ENCODE results near the gene CTSD. TPM values are rescaled to one million over a fixed set of nuclear protein-coding genes. Genes with fewer than 3 reads are reported as not detected.

The CTSD gene
- total and polyA plus RNA-seq, 2 of the 4 experiments (the other 2 are of a cell fraction), result 39.8 to 166 TPM

- Histone ChIP-seq H3K9ac (ENCODE audit: low read depth, low read length) (no peak overlapping the region), H3K4me1 (ENCODE audit: control insufficient read depth, insufficient read depth, low read length) (peaks cover 5% of the 10 kb centered on the region), H2AK5ac (ENCODE audit: low read depth, low read length) (no peak overlapping the region), H2BK5ac (ENCODE audit: low read depth, low read length, poor library complexity, severe bottlenecking) (no peak overlapping the region), H4K5ac (ENCODE audit: low read depth, low read length) (no peak overlapping the region), H2AFZ (replicated peaks; ENCODE audit: low read length, poor library complexity) (no peak overlapping the region), H3K9me3 (ENCODE audit: control insufficient read depth, insufficient read depth, low read length) (no peaks in the 10 kb centered on the region), H3K4me3 (ENCODE audit: insufficient read depth, low read depth, low read length) (no peak overlapping the region), H4K20me1 (ENCODE audit: insufficient read depth, low read length) (peaks cover 13% of the 10 kb centered on the region), H3K4ac (ENCODE audit: low read depth, low read length) (no peak overlapping the region), H2BK120ac (ENCODE audit: low read depth, low read length) (no peak overlapping the region), H3K79me1 (ENCODE audit: low read depth in 1 of 2, low read length in 2 of 2) (peaks cover 0 to 13% of the 10 kb centered on the region in 2 experiments; a peak in 2 of 4 replicates), H3K56ac (ENCODE audit: extremely low read depth, insufficient read depth, low read length) (no peak overlapping the region), H3K4me2 (ENCODE audit: low read depth, low read length) (no peak overlapping the region), H2BK15ac (ENCODE audit: low read depth, low read length) (no peak overlapping the region), H3K9me1 (ENCODE audit: insufficient read depth, low read length) (no peaks in the 10 kb centered on the region), H2BK20ac (ENCODE audit: low read depth, low read length) (no peak overlapping the region), H3K27me3 (ENCODE audit: control insufficient read depth, insufficient read depth, low read length) (no peaks in the 10 kb centered on the region), H4K8ac (ENCODE audit: low read depth in 2 of 2, low read length in 2 of 2) (no peak overlapping the region), H2AK9ac (replicated peaks; ENCODE audit: low read depth, low read length, poor library complexity) (no peak overlapping the region), H3K18ac (ENCODE audit: low read depth, low read length) (no peak overlapping the region), H4K91ac (ENCODE audit: insufficient read depth, low read depth, low read length) (no peak overlapping the region), H3K14ac (replicated peaks; ENCODE audit: low read depth, low read length) (no peak overlapping the region), H3K36me3 (ENCODE audit: control insufficient read depth, insufficient read depth, low read length) (peaks cover 43% of the 10 kb centered on the region; the same call in 1 of the 2 replicates), H3K27ac (ENCODE audit: insufficient read depth, low read length) (no peak overlapping the region), H3K23ac (ENCODE audit: low read depth, low read length) (no peak overlapping the region)
- dilution Hi-C loops (cut with HindIII; ENCODE audit: low sequenced_read_pairs, unreplicated experiment), result no loop called here
- 100% methylated on average over 3 of the region's 9 CpGs; no CpG with 5 or more reads in 1 of the 2 experiments for WGBS, 2 experiments (ENCODE audit: extremely low coverage in 2 of 2, insufficient read length in 1 of 2)
- in situ Hi-C loops (cut with MboI; ENCODE audit: low sequenced_read_pairs), result no loop called here
- DNase-seq, result no peak
- TF ChIP-seq SMC3 (IDR thresholded peaks at IDR 0.05; ENCODE audit: low read depth, low read length) (no peak), ELK1 (IDR thresholded peaks at IDR 0.05; ENCODE audit: borderline replicate concordance, low read depth, low read length) (no peak), FOS (IDR thresholded peaks at IDR 0.05; ENCODE audit: low read depth, low read length) (no peak), MAFK (IDR thresholded peaks at IDR 0.05; ENCODE audit: low read depth, low read length) (no peak)
- CTCF ChIA-PET, result no interaction called here
- POLR2A ChIA-PET (ENCODE audit: unreplicated experiment), result no interaction called here
- intact Hi-C loops (cut with micrococcal nuclease), result no loop called here
- BruUV-seq (replicated peaks), result no TSS peak
- no peak for ATAC-seq (ENCODE audit: low read depth)
Measured at GRCh38 chr11:1755344-1755691, 8.4 kb downstream of the CTSD start.

Measured in IMR-90 (cell line).